Measurements from ENCODE around the gene GMEB1. TPM values are rescaled to one million over a fixed set of nuclear protein-coding genes. Genes with fewer than 3 reads are reported as not detected.

Gene GMEB1
- total and polyA plus RNA-seq, 2 donors (not counting 3 experiments of a cell fraction or from before 2014, with no cell fraction given) = 8.1 to 16.0 TPM

DNA sequence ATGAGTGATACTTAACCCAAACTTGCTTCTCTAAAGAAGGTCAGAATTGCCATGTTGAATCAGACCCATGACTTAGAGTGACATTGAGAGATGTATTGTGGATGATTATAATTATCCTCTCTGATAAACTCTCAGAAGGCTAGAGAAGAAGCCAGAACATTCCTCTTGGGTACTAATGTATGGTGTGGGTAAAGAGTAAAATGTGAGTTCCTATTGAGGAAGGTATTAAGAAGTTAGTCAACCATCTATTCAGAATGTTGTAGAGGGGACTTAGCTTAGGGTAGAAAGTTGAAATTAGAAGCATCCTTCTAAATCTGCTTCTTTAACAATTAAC is 7.3 kb downstream of the GMEB1 start:
- FAIRE-seq (no peak), DNase-seq (ENCODE audit: low read depth, low spot score) (no peak)
- H3K4me3 ChIP-seq (replicated peaks in 1 of 3; ENCODE audit: insufficient read depth in 1 of 3, low read depth in 1 of 3, low read length in 3 of 3) = no peak overlapping the region
- peaks cover 19% of the 10 kb centered on the region for H3K79me2 ChIP-seq (ENCODE audit: control insufficient read depth, insufficient read depth, low read length)
- no peaks in the 10 kb centered on the region for H4K20me1 ChIP-seq (replicated peaks; ENCODE audit: control insufficient read depth, extremely low read depth, insufficient read depth, low read length)
- no peak overlapping the region for H3K9ac ChIP-seq (replicated peaks; ENCODE audit: extremely low read depth, insufficient read depth, low read length)
- H3K27ac ChIP-seq (ENCODE audit: insufficient read depth, low read depth, low read length) = no peak overlapping the region
- POLR2A ChIA-PET = interaction anchor here (1.2 kb wide), 1 partner anchor 27 kb away, joined by 5 read pairs; the partner anchor contains the start of gene RNU11
- no peak overlapping the region for H2AFZ ChIP-seq (ENCODE audit: low read depth, low read length)
- dilution Hi-C loops (cut with MboI; ENCODE audit: extremely low pct_ligation_motif_present, low sequenced_read_pairs) = no loop called here
- no peaks in the 10 kb centered on the region for H3K9me1 ChIP-seq (replicated peaks; ENCODE audit: control insufficient read depth, extremely low read depth, insufficient read depth, low read length)
- TF ChIP-seq GATA2 (IDR thresholded peaks at IDR 0.05; ENCODE audit: insufficient read depth, insufficient read length, low read depth, low read length) (no peak), EZH2 (IDR thresholded peaks at IDR 0.05; ENCODE audit: borderline replicate concordance, low read depth, low read length, severe bottlenecking) (no peak), POLR2A (IDR thresholded peaks at IDR 0.05; ENCODE audit: low read depth, low read length) (no peak), MYC (IDR thresholded peaks at IDR 0.05; ENCODE audit: low read depth, low read length) (no peak), FOS (IDR thresholded peaks at IDR 0.05; ENCODE audit: borderline replicate concordance, insufficient read depth, low read length) (no peak), JUN (IDR thresholded peaks at IDR 0.05; ENCODE audit: borderline replicate concordance, insufficient read depth, insufficient read length, low read depth) (no peak), POLR2AphosphoS5 (IDR thresholded peaks at IDR 0.05; ENCODE audit: insufficient read depth, low read depth, low read length) (no peak), MAX (IDR thresholded peaks at IDR 0.05; ENCODE audit: insufficient read depth, insufficient read length) (no peak)
- TF ChIP-seq, protein P1, sequence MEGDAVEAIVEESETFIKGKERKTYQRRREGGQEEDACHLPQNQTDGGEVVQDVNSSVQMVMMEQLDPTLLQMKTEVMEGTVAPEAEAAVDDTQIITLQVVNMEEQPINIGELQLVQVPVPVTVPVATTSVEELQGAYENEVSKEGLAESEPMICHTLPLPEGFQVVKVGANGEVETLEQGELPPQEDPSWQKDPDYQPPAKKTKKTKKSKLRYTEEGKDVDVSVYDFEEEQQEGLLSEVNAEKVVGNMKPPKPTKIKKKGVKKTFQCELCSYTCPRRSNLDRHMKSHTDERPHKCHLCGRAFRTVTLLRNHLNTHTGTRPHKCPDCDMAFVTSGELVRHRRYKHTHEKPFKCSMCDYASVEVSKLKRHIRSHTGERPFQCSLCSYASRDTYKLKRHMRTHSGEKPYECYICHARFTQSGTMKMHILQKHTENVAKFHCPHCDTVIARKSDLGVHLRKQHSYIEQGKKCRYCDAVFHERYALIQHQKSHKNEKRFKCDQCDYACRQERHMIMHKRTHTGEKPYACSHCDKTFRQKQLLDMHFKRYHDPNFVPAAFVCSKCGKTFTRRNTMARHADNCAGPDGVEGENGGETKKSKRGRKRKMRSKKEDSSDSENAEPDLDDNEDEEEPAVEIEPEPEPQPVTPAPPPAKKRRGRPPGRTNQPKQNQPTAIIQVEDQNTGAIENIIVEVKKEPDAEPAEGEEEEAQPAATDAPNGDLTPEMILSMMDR (IDR thresholded peaks at IDR 0.05; ENCODE audit: extremely low read depth in 1 of 2, insufficient read depth in 1 of 2, low read depth in 1 of 2, low read length in 2 of 2) = no peak
- H3K27me3 ChIP-seq (ENCODE audit: control insufficient read depth in 2 of 2, insufficient read depth in 2 of 2, low read length in 2 of 2) = no peaks in the 10 kb centered on the region
- BruUV-seq (replicated peaks) = no TSS peak
- H3K9me3 ChIP-seq (replicated peaks; ENCODE audit: control insufficient read depth, insufficient read depth, low read length) = no peaks in the 10 kb centered on the region
- CTCF ChIA-PET = interaction anchor here (0.6 kb wide), 1 partner anchor 50 kb away, joined by 3 read pairs; no protein-coding TSS in a partner anchor
- H3K36me3 ChIP-seq (ENCODE audit: control insufficient read depth in 2 of 2, extremely low read depth in 1 of 2, insufficient read depth in 2 of 2, low read length in 2 of 2) = no peaks in the 10 kb centered on the region
- no peak overlapping the region for H3K4me2 ChIP-seq (ENCODE audit: insufficient read depth, low read length)
- intact Hi-C loops (cut with micrococcal nuclease) = no loop called here
- H3K4me1 ChIP-seq (ENCODE audit: control insufficient read depth, extremely low read depth, insufficient read depth, low read length) = no peaks in the 10 kb centered on the region
